ENCODE data around the gene TMEM238L.

DNA sequence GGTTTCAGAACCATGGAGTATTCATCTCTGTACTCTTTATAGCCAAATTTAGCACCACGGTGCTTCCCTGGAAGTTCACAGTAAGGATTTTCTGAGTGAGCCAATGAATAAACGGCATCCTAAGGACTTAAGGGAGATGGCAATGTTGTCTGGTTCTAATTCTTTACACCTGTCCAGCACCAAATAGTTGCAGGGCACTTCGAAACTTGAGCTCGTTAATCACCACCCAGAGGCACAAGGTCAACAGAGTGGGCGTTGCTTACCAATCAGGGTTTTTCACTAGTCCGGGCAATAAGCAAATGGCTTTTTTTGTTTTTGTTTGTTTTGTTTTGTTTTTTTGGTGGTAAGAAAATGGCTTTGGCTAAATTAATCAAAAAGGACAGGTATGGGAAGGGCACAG, 45.8 kb downstream of the TMEM238L start:
- TF ChIP-seq, protein P1, sequence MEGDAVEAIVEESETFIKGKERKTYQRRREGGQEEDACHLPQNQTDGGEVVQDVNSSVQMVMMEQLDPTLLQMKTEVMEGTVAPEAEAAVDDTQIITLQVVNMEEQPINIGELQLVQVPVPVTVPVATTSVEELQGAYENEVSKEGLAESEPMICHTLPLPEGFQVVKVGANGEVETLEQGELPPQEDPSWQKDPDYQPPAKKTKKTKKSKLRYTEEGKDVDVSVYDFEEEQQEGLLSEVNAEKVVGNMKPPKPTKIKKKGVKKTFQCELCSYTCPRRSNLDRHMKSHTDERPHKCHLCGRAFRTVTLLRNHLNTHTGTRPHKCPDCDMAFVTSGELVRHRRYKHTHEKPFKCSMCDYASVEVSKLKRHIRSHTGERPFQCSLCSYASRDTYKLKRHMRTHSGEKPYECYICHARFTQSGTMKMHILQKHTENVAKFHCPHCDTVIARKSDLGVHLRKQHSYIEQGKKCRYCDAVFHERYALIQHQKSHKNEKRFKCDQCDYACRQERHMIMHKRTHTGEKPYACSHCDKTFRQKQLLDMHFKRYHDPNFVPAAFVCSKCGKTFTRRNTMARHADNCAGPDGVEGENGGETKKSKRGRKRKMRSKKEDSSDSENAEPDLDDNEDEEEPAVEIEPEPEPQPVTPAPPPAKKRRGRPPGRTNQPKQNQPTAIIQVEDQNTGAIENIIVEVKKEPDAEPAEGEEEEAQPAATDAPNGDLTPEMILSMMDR (IDR thresholded peaks at IDR 0.05; ENCODE audit: low read length): no peak
- TF ChIP-seq EZH2 (IDR thresholded peaks at IDR 0.05; ENCODE audit: borderline replicate concordance, low read length): no peak
